CD4-positive, alpha-beta memory T cell (primary cell): Measurements from ENCODE around the gene MYCBPAP. TPM values are rescaled to one million over a fixed set of nuclear protein-coding genes. Genes with fewer than 3 reads are reported as not detected.

ENCODE experiments used
- CTCF ChIA-PET: fragments of 350-600 bp; sonication (Branson Sonifier 250); formaldehyde crosslinking; loops from one replicate; lab custom pipeline; 2021; ENCODE audit warnings: inconsistent platforms; ENCODE audit not compliant: partially characterized antibody; lab: Charles Lee
- POLR2A ChIA-PET: fragments of 350-600 bp; sonication (Branson Sonifier 250); formaldehyde crosslinking; loops from one replicate; lab custom pipeline; 2021; ENCODE audit not compliant: partially characterized antibody; lab: Charles Lee
- DNase-seq, 5 donors: peaks; one replicate each; pipeline versions ENCODE4 v3.0.0 to v3.0.0-alpha.2; 2020 to 2022; ENCODE audit warnings: mixed read lengths in 1 of 5
- H3K27ac ChIP-seq: one replicate; pipeline ENCODE4 v1.7.0; 2013; ENCODE audit warnings: low read depth, low read length
- H3K27me3 ChIP-seq: 2 replicates; pipeline ENCODE4 v1.7.0; 2013; ENCODE audit warnings: mild to moderate bottlenecking, low read length, moderate library complexity; ENCODE audit not compliant: insufficient read depth
- H3K36me3 ChIP-seq: 2 replicates; pipeline ENCODE4 v1.7.0; 2013; ENCODE audit warnings: mild to moderate bottlenecking, low read length, moderate library complexity; ENCODE audit not compliant: insufficient read depth
- H3K4me1 ChIP-seq: 2 replicates; pipeline ENCODE4 v1.7.0; 2013; ENCODE audit warnings: mild to moderate bottlenecking, low read length, moderate library complexity; ENCODE audit not compliant: insufficient read depth
- H3K4me3 ChIP-seq, 2 donors: one replicate each; pipeline ENCODE4 v1.7.0; 2013; ENCODE audit warnings: low read length in 2 of 2, mild to moderate bottlenecking in 1 of 2
- H3K9me3 ChIP-seq, 2 donors: one replicate each; pipeline ENCODE4 v1.7.0; 2013; ENCODE audit warnings: low read length in 2 of 2, control low read depth in 1 of 2; ENCODE audit not compliant: control insufficient read depth in 1 of 2
- H3K27ac Mint-ChIP-seq, 7 donors: one replicate each; pipeline ENCODE4 v1.8.0; 2020 to 2021; ENCODE audit warnings: mixed read lengths in 7 of 7, mild to moderate bottlenecking in 6 of 7, inconsistent platforms in 3 of 7, moderate library complexity in 3 of 7
- H3K27me3 Mint-ChIP-seq, 2 donors: one replicate each; pipeline ENCODE4 v1.8.0; 2020 to 2021; ENCODE audit warnings: mixed read lengths in 2 of 2
- H3K36me3 Mint-ChIP-seq, 2 donors: one replicate each; pipeline ENCODE4 v1.8.0; 2020 to 2021; ENCODE audit warnings: mixed read lengths in 2 of 2, inconsistent platforms in 1 of 2, mild to moderate bottlenecking in 1 of 2
- H3K4me1 Mint-ChIP-seq, 4 donors: one replicate each; pipeline ENCODE4 v1.8.0; 2020 to 2021; ENCODE audit warnings: mixed read lengths in 4 of 4, mild to moderate bottlenecking in 1 of 4
- H3K4me3 Mint-ChIP-seq, 8 donors: one replicate each; pipeline ENCODE4 v1.8.0; 2020 to 2021; ENCODE audit warnings: mixed read lengths in 8 of 8, mild to moderate bottlenecking in 7 of 8, moderate library complexity in 6 of 8, inconsistent platforms in 3 of 8
- H3K9me3 Mint-ChIP-seq, 8 donors: one replicate each; pipeline ENCODE4 v1.8.0; 2020 to 2021; ENCODE audit warnings: mixed read lengths in 8 of 8, mild to moderate bottlenecking in 5 of 8, inconsistent platforms in 3 of 8, moderate library complexity in 1 of 8
- intact Hi-C: fragments of 100-400 bp; cut with micrococcal nuclease; formaldehyde crosslinking; loops from one replicate; pipeline ENCODE4 v1.15.1; 2023
- polyA plus RNA-seq, 2 donors: library from polyadenylated mRNA; unstranded; fragments of 300-500 nt; fragmentation: Illumina TruSeq; gene quantifications; one replicate each; pipeline ENCODE4 v1.2.3, GENCODE V29; 2021
- total RNA-seq, 2 experiments: library from RNA; stranded (reverse); gene quantifications; one replicate each; pipeline ENCODE4 v1.2.3, GENCODE V29; 2021

Gene MYCBPAP
- total and polyA plus RNA-seq, 4 experiments from 2014 or later, result 0.24 to 6.8 (median 5.3) TPM; not detected in 1

DNA sequence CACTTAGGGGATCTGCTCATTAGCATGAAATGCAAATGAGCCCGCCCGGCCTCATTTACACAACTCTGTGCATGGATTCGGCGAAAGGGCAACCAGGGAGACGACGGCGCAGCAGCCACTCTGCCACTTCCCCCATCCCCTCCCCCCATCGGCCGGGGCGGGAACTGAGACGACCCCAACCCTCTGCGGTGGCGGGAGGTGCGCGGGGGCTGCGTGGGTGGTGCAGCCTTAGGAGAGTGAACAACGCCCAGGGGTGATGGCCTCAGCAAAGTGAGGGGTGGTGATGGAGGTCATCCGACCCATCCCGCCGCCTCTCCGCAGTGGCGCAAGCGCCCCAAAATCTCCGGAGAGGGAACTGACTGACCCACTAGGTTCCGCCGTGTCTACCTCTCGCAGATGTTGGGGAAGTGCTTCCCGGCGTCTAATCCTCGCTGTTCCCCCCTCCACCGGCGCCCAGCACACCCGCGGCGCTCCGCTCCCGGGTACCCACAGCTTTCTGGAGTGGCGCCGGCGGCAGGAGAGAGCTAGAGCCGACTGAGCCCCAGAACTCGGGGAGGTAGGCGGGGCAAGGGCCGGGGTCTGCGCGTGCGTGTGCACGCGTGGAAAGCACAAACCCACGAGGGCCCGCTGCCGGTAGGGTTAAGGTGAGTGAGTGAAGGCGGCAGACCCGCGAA lies 50.8 kb downstream of the MYCBPAP start:
- H3K27ac Mint-ChIP-seq, result peak overlapping the region in 1 of 7 donors; percentile 72
- H3K27me3 Mint-ChIP-seq, result peaks cover 22 to 28% of the 10 kb centered on the region in 2 donors
- intact Hi-C loops, result no loop called here
- Histone ChIP-seq H3K36me3 (no peaks in the 10 kb centered on the region), H3K9me3 (no peaks in the 10 kb centered on the region), H3K4me1 (peaks cover 30% of the 10 kb centered on the region), H3K4me3 (peak overlapping the region in 1 of 2 donors; percentile 62), H3K27ac (no peak overlapping the region), H3K27me3 (peaks cover 23% of the 10 kb centered on the region)
- ChIA-PET CTCF (no interaction called here), POLR2A (interaction anchor here (1.4 to 2.6 kb wide), 3 partner anchors 9 to 17 kb away, joined by 5 to 11 read pairs (median 7); partner anchors contain the start of gene SPATA20)
- H3K36me3 Mint-ChIP-seq, result no peaks in the 10 kb centered on the region
- H3K4me1 Mint-ChIP-seq, result peaks cover 8 to 42% (median 19%) of the 10 kb centered on the region in 4 donors
- H3K9me3 Mint-ChIP-seq, result no peaks in the 10 kb centered on the region
- peak in 1 of 5 donors; percentile 14 for DNase-seq
- peak overlapping the region; percentile 53 to 86 (median 79) for H3K4me3 Mint-ChIP-seq

DNA sequence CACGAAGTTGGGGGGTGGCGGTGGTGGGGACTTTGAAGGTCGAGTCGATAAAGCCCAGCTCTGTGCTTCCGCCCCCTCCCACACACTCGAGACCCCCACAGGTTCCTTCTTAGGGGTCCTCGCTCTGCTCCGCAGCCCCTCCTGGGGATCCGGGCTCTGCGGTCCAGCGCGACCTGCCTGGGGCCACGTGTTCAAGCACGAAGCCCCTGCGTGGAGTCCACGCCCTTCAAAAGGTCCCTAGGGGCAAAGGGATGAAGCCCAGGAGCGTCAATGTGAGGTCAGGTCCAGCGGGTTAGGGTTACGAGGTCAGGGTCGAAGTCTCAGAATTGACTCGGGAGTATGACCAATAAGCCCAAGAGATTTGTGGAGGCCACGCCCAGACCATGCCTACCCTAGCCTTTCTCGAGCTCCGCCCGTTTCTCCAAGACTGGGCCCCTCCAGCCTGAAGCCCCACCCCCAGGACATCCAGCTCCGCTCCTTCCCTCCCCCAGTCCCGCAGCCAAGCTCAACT lies 51.5 kb downstream of the MYCBPAP start:
- CTCF ChIA-PET, result no interaction called here

DNA sequence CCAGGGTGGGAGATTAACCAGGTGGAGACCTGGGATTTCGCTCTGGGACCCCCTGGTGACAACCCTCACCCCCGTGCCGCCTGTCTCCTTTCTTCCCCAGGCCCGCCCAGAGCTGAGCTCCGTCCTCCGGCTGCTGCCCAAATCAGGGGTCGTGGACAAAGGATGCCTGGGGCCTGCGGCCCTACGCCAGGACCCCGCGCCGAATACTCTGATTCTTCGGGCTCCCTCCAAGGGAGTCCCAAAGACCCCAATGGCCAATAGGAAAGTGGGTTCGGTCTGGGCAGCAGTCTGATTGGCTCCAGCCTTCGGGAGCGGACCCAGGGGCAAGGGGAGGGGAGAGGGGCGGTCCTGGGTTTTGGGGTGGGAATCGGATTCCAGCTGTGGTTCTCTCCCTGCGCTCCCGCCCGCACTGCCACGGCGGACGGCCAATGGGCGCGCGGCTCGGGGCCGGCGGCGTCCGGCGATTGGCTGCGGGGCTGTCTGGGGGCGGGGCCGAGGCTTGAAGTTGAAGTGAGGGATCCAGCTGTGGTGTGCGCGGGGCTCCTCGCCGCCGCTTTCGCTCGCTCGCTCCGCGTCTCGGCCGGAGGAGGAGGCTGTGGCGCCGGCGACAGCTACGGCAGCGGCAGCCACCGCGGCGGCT lies 52.1 kb downstream of the MYCBPAP start, which contains the start of gene CACNA1G:
Gene CACNA1G (plus strand): TSS at position 531 of the 640 bp plus-strand sequence. CDS start 745 bp downstream, outside the sequence.
- peaks cover 23% of the 10 kb centered on the region for H3K27me3 ChIP-seq

More for the DNA sequence above, 51.5 kb downstream of the MYCBPAP start:
- POLR2A ChIA-PET, result interaction anchor here (1.4 to 2.6 kb wide), 4 partner anchors 9 to 307 kb away, joined by 5 to 11 read pairs (median 6); partner anchors contain the start of genes SPATA20 and TOB1
- H3K36me3 ChIP-seq, result no peaks in the 10 kb centered on the region
- intact Hi-C loops, result loop anchor here (2.0 kb wide), 1 partner anchor 13 kb away; the partner anchor contains the start of gene SPATA20
- H3K4me3 ChIP-seq, result peak overlapping the region; percentile 29 to 62
- H3K9me3 ChIP-seq, result no peaks in the 10 kb centered on the region
- no peak overlapping the region for H3K27ac ChIP-seq
- Mint-ChIP-seq H3K27ac (peak overlapping the region in 2 of 7 donors; percentile 22 to 72), H3K4me1 (peaks cover 8 to 42% (median 20%) of the 10 kb centered on the region in 4 donors), H3K9me3 (no peaks in the 10 kb centered on the region), H3K36me3 (no peaks in the 10 kb centered on the region), H3K4me3 (peak overlapping the region; percentile 74 to 87 (median 80)), H3K27me3 (peaks cover 22 to 31% of the 10 kb centered on the region in 2 donors)
- peaks cover 30% of the 10 kb centered on the region for H3K4me1 ChIP-seq
- peak in 1 of 5 donors; percentile 48 for DNase-seq
- peaks cover 23% of the 10 kb centered on the region for H3K27me3 ChIP-seq

DNA sequence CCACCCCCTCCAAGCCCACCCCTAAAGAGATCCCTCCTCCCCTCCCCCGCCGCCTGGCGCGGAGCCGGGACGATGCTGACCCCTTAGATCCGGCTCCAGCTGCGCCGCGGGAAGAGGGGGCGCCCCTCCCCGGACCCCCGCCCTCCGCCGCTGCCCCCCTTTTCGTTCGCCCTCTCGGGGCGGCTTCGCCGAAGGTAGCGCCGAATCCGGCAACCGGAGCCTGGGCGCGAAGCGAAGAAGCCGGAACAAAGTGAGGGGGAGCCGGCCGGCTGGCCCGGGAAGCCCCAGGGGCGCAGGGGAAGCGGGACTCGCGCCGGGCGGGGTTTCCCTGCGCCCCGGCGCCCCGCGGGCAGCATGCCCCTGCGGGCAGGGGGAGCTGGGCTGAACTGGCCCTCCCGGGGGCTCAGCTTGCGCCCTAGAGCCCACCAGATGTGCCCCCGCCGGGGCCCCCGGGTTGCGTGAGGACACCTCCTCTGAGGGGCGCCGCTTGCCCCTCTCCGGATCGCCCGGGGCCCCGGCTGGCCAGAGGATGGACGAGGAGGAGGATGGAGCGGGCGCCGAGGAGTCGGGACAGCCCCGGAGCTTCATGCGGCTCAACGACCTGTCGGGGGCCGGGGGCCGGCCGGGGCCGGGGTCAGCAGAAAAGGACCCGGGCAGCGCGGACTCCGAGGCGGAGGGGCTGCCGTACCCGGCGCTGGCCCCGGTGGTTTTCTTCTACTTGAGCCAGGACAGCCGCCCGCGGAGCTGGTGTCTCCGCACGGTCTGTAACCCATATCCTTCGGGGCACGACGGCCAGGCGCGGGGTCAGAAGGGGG lies 52.9 kb downstream of the MYCBPAP start:
- Histone ChIP-seq H3K27me3 (peaks cover 27% of the 10 kb centered on the region), H3K36me3 (no peaks in the 10 kb centered on the region), H3K9me3 (no peaks in the 10 kb centered on the region), H3K27ac (no peak overlapping the region), H3K4me1 (peaks cover 43% of the 10 kb centered on the region), H3K4me3 (peak overlapping the region in 1 of 2 donors; percentile 62)
- Mint-ChIP-seq H3K4me3 (peak overlapping the region in 4 of 8 donors; percentile 6 to 81 (median 29)), H3K36me3 (no peaks in the 10 kb centered on the region), H3K27ac (no peak overlapping the region), H3K9me3 (no peaks in the 10 kb centered on the region), H3K4me1 (peaks cover 12 to 50% (median 27%) of the 10 kb centered on the region in 4 donors), H3K27me3 (peaks cover 30 to 43% of the 10 kb centered on the region in 2 donors)
- peak in 2 of 5 donors; percentile 15 to 19 for DNase-seq
- CTCF ChIA-PET, result interaction anchor here (1.0 kb wide), 1 partner anchor 20 kb away, joined by 3 read pairs; no protein-coding TSS in a partner anchor
- POLR2A ChIA-PET, result interaction anchor here (0.7 to 2.6 kb wide), 6 partner anchors 11 to 305 kb away, joined by 3 to 11 read pairs (median 4); partner anchors contain the start of genes EME1, LRRC59, LUC7L3 and MRPL27
- intact Hi-C loops, result loop anchor here (2.0 kb wide), 1 partner anchor 14 kb away; the partner anchor contains the start of gene SPATA20

More for the DNA sequence above, 52.1 kb downstream of the MYCBPAP start, which contains the start of gene CACNA1G:
- Mint-ChIP-seq H3K4me3 (peak within 1 kb of the TSS; percentile 74 to 87 (median 80)), H3K36me3 (no peaks in the 10 kb centered on the region), H3K27ac (peak within 1 kb of the TSS in 2 of 7 donors; percentile 22 to 72), H3K27me3 (peaks cover 25 to 35% of the 10 kb centered on the region in 2 donors), H3K4me1 (peaks cover 10 to 42% (median 22%) of the 10 kb centered on the region in 4 donors), H3K9me3 (no peaks in the 10 kb centered on the region)
- DNase-seq, result peak; percentile 80 to 87 (median 84)
- ChIA-PET POLR2A (interaction anchor here (0.7 to 2.6 kb wide), 7 partner anchors 10 to 306 kb away, joined by 3 to 11 read pairs (median 5); partner anchors contain the start of genes EME1, LUC7L3, MRPL27 and SPATA20), CTCF (no interaction called here)
- H3K9me3 ChIP-seq, result no peaks in the 10 kb centered on the region
- H3K36me3 ChIP-seq, result no peaks in the 10 kb centered on the region
- no peak within 1 kb of the TSS for H3K27ac ChIP-seq
- H3K4me1 ChIP-seq, result peaks cover 34% of the 10 kb centered on the region
- intact Hi-C loops, result loop anchor here (2.0 kb wide), 1 partner anchor 14 kb away; the partner anchor contains the start of gene SPATA20
- H3K4me3 ChIP-seq, result peak within 1 kb of the TSS; percentile 29 to 62

DNA sequence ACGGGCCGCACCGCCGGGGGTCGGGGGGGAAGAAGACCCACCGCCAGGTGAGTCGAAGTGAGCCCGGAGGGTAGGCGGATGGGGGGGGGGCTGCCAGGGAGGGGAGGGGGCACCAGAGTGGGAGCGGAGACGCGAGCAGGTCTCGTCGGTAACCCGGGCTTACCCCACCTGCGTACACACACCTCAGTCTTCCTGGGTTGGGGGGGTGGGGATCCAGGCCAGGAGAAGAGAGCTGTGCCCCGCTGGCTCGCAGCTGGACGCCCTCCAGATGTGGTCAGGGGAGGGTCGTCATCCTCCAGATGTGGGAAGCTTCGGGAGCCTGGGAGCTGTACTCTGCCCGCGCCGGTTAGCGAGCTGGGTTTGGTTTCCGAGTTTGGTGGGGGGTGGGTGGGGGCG lies 53.5 kb downstream of the MYCBPAP start:
- intact Hi-C loops, result loop anchor here (2.0 kb wide), 1 partner anchor 15 kb away; the partner anchor contains the start of gene SPATA20
- H3K4me1 ChIP-seq, result peaks cover 44% of the 10 kb centered on the region
- peak in 2 of 5 donors; percentile 15 to 20 for DNase-seq
- Mint-ChIP-seq H3K27me3 (peaks cover 35 to 49% of the 10 kb centered on the region in 2 donors), H3K27ac (no peak overlapping the region), H3K4me1 (peaks cover 14 to 57% (median 28%) of the 10 kb centered on the region in 4 donors), H3K9me3 (no peaks in the 10 kb centered on the region), H3K4me3 (peak overlapping the region in 4 of 8 donors; percentile 25 to 81 (median 71)), H3K36me3 (no peaks in the 10 kb centered on the region)
- H3K36me3 ChIP-seq, result no peaks in the 10 kb centered on the region
- ChIA-PET POLR2A (interaction anchor here (1.3 to 2.6 kb wide), 2 partner anchors 11 to 164 kb away, joined by 4 to 11 read pairs; partner anchors contain the start of gene LRRC59), CTCF (interaction anchor here (1.0 kb wide), 1 partner anchor 20 kb away, joined by 3 read pairs; no protein-coding TSS in a partner anchor)
- no peak overlapping the region for H3K27ac ChIP-seq
- peaks cover 33% of the 10 kb centered on the region for H3K27me3 ChIP-seq
- no peak overlapping the region for H3K4me3 ChIP-seq
- no peaks in the 10 kb centered on the region for H3K9me3 ChIP-seq
